A673 (cell line): ENCODE measurements around the gene PSMD7. TPM values are rescaled to one million over a fixed set of nuclear protein-coding genes. Genes with fewer than 3 reads are reported as not detected.

Experiments used
- BruUV-seq: library from RNA; stranded (reverse); fragments of 400-500 nt; replicated peaks from 2 replicates; lab custom pipeline; 2021; lab: Mats Ljungman, UMichigan
- CTCF ChIA-PET: fragments of 300-600 bp; sonication (Branson Sonifier 250); formaldehyde crosslinking; loops from one replicate; lab custom pipeline; 2022; ENCODE audit warnings: antibody characterized with exemption; lab: Charles Lee
- POLR2A ChIA-PET: fragments of 300-600 bp; sonication (Branson Sonifier 250); formaldehyde crosslinking; loops from one replicate; lab custom pipeline; 2022; ENCODE audit warnings: antibody characterized with exemption; ENCODE audit not compliant: low non-redundant PET; lab: Charles Lee
- DNase-seq: peaks from one replicate; pipeline ENCODE4 v3.0.0-alpha.2; 2015; ENCODE audit warnings: low spot score
- H3K27ac ChIP-seq: fragments of 200-600 bp; sonication (generic); 2 replicates; pipeline ENCODE4 v1.5.1; 2016; ENCODE audit warnings: mixed run types, low read depth, mild to moderate bottlenecking, mixed read lengths, antibody characterized with exemption, low read length; ENCODE audit not compliant: poor library complexity, severe bottlenecking
- H3K27me3 ChIP-seq: fragments of 200-600 bp; sonication (generic); replicated peaks from 2 replicates; pipeline ENCODE4 v1.6.1; 2017; ENCODE audit warnings: mixed run types, low read depth, mild to moderate bottlenecking, mixed read lengths, antibody characterized with exemption, low read length; ENCODE audit not compliant: insufficient read depth, poor library complexity
- H3K36me3 ChIP-seq: fragments of 200-600 bp; sonication (generic); 2 replicates; pipeline ENCODE4 v1.6.1; 2016; ENCODE audit warnings: mixed run types, mild to moderate bottlenecking, mixed read lengths, antibody characterized with exemption, low read length; ENCODE audit not compliant: insufficient read depth, poor library complexity, severe bottlenecking
- H3K4me1 ChIP-seq: fragments of 200-600 bp; sonication (generic); 2 replicates; pipeline ENCODE4 v1.6.1; 2017; ENCODE audit warnings: mixed run types, mild to moderate bottlenecking, mixed read lengths, antibody characterized with exemption, low read length; ENCODE audit not compliant: insufficient read depth, poor library complexity, severe bottlenecking
- H3K4me3 ChIP-seq: fragments of 200-600 bp; sonication (generic); 2 replicates; pipeline ENCODE4 v1.5.1; 2016; ENCODE audit warnings: low read depth, mixed run types, mild to moderate bottlenecking, mixed read lengths, low read length; ENCODE audit not compliant: poor library complexity, severe bottlenecking
- H3K9me3 ChIP-seq: fragments of 200-600 bp; sonication (generic); 2 replicates; pipeline ENCODE4 v1.6.1; 2016; ENCODE audit warnings: mixed run types, low read depth, mild to moderate bottlenecking, mixed read lengths, antibody characterized with exemption, low read length; ENCODE audit not compliant: poor library complexity, severe bottlenecking
- EZH2 ChIP-seq: fragments of 200-600 bp; sonication (generic); IDR thresholded peaks from 2 replicates; pipeline ENCODE4 v1.6.1; 2017; ENCODE audit warnings: borderline replicate concordance, low read depth, mild to moderate bottlenecking, mixed read lengths, antibody characterized with exemption, low read length; ENCODE audit not compliant: poor library complexity, severe bottlenecking
- intact Hi-C: fragments of 100-400 bp; cut with micrococcal nuclease; formaldehyde crosslinking; loops from one replicate; pipeline ENCODE4 v1.10.0; 2022; ENCODE audit not compliant: unreplicated experiment
- total RNA-seq: library from RNA; stranded (reverse); gene quantifications from 2 replicates; pipeline ENCODE4 v1.2.3, GENCODE V29; 2021
- TF ChIP-seq, protein P1 (sequence below): fragments of 300-800, 200-600 bp; sonication (generic); conservative IDR thresholded peaks from 2 replicates; pipeline ENCODE4 v1.5.1; 2017; ENCODE audit warnings: low read depth, mild to moderate bottlenecking, antibody characterized with exemption, low read length, moderate library complexity, mixed read lengths

PSMD7 gene
- total RNA-seq, 1 experiment from 2014 or later = 188 TPM

DNA sequence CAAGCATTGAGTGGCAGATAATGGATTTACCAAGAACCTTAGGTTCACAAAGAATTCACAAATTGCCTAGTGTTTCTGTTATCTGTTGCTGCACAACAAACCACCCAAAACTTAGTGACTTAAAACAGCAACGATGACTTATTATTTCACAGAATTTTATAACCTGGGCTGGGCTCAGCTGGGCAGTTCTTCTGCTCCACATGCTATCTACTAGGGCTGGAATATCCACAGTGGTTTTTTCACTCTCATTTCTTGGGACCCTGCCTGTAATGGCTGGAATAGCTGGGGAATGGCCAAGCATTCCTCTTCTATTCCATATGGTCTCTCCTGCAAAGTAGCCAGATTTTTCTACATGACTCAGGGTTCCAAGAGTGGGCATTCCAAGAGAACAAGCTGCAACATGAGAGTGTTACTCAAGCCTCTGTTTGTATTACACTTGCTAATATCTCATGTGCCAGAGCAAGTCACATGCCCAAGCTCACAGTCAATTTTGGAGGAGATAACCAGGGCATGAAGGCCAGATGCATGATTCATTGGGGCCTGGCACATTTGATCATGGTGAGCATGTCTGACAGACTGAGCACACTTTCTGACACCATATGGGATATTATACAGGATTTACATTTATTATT lies 4.9 kb upstream of the PSMD7 start:
- no peak for DNase-seq
- no peak overlapping the region for H3K27ac ChIP-seq
- CTCF ChIA-PET = no interaction called here
- H3K4me3 ChIP-seq = no peak overlapping the region
- H3K36me3 ChIP-seq = no peaks in the 10 kb centered on the region
- no peak for TF ChIP-seq EZH2
- TF ChIP-seq, protein P1, sequence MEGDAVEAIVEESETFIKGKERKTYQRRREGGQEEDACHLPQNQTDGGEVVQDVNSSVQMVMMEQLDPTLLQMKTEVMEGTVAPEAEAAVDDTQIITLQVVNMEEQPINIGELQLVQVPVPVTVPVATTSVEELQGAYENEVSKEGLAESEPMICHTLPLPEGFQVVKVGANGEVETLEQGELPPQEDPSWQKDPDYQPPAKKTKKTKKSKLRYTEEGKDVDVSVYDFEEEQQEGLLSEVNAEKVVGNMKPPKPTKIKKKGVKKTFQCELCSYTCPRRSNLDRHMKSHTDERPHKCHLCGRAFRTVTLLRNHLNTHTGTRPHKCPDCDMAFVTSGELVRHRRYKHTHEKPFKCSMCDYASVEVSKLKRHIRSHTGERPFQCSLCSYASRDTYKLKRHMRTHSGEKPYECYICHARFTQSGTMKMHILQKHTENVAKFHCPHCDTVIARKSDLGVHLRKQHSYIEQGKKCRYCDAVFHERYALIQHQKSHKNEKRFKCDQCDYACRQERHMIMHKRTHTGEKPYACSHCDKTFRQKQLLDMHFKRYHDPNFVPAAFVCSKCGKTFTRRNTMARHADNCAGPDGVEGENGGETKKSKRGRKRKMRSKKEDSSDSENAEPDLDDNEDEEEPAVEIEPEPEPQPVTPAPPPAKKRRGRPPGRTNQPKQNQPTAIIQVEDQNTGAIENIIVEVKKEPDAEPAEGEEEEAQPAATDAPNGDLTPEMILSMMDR = no peak
- POLR2A ChIA-PET = no interaction called here
- H3K4me1 ChIP-seq = peaks cover 2% of the 10 kb centered on the region
- H3K9me3 ChIP-seq = peaks cover 7% of the 10 kb centered on the region
- intact Hi-C loops = no loop called here
- BruUV-seq = no TSS peak
- H3K27me3 ChIP-seq = no peaks in the 10 kb centered on the region

DNA sequence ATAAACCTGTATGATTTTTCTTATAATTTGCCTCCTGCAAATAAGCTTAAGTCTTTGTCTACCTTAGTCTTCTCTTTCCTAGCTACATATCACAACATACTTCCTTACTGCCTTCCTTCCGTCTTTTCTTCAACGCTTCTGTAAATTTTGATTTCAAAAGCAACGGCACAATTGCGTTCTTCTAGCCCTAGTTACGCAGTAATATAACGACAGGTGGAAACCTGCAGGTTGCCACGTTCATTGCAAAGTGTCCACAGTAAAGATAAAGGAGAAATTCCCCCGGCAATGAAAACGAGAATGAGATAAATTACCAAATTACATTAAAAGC lies 546 bp upstream of the PSMD7 start:
- TF ChIP-seq, protein P1 = no peak
- no peak for TF ChIP-seq EZH2
- H3K27me3 ChIP-seq = no peaks in the 10 kb centered on the region
- ChIA-PET CTCF (no interaction called here), POLR2A (no interaction called here)
- peak overlapping the region; percentile 93 for H3K27ac ChIP-seq
- H3K4me3 ChIP-seq = peak overlapping the region; percentile 87
- H3K4me1 ChIP-seq = peaks cover 16% of the 10 kb centered on the region
- intact Hi-C loops = no loop called here
- peaks cover 26% of the 10 kb centered on the region for H3K36me3 ChIP-seq
- H3K9me3 ChIP-seq = peaks cover 7% of the 10 kb centered on the region
- no peak for DNase-seq
- BruUV-seq = TSS peak; percentile 80

DNA sequence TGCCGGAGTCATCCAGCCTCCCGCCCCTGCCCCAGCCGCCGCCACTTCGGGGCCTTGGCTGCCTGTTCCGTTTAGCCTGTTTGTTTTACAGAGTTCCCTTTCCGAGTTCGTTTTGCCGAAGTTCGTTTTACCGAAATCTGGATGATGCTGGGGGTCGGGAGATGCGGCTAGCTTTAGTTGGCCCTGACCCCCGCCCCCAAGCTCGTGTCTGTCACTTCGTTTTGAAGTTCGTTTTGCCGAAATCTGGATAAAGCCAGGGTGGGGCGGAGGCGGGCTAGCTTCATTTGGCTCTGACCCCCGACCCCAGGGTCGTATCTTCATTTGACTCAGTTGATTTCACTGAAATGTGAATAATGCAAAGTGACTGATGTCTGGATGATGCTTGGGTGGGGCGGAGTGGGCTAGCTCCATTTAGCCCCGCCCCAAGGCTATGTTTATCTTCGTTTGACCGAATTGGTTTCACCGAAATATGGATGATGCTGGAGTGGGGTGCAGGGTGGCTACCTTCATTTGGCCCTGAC lies 591 bp downstream of the PSMD7 start:
- TF ChIP-seq, protein P1 = no peak
- no peak for TF ChIP-seq EZH2
- peak overlapping the region; percentile 93 for H3K27ac ChIP-seq
- peaks cover 37% of the 10 kb centered on the region for H3K36me3 ChIP-seq
- no TSS peak for BruUV-seq
- intact Hi-C loops = no loop called here
- peaks cover 16% of the 10 kb centered on the region for H3K4me1 ChIP-seq
- peak; percentile 46 for DNase-seq
- no peaks in the 10 kb centered on the region for H3K27me3 ChIP-seq
- H3K9me3 ChIP-seq = no peaks in the 10 kb centered on the region
- POLR2A ChIA-PET = interaction anchor here (0.5 to 0.7 kb wide), 2 partner anchors 321 to 731 kb away, joined by 5 to 6 read pairs; no protein-coding TSS in a partner anchor
- CTCF ChIA-PET = no interaction called here
- peak overlapping the region; percentile 87 for H3K4me3 ChIP-seq
